Measurements from ENCODE around the gene BSN.

- TF ChIP-seq ZNF514 (tag by site-specific recombination; IDR thresholded peaks at IDR 0.05) = no peak
- TF ChIP-seq ZBTB21 (tag by site-specific recombination; IDR thresholded peaks at IDR 0.05) = no peak
- TF ChIP-seq ZNF837 (tag by site-specific recombination; IDR thresholded peaks at IDR 0.05) = no peak
- no peak for TF ChIP-seq CTCF (tag by site-specific recombination; IDR thresholded peaks at IDR 0.05)
- TF ChIP-seq, protein P1, sequence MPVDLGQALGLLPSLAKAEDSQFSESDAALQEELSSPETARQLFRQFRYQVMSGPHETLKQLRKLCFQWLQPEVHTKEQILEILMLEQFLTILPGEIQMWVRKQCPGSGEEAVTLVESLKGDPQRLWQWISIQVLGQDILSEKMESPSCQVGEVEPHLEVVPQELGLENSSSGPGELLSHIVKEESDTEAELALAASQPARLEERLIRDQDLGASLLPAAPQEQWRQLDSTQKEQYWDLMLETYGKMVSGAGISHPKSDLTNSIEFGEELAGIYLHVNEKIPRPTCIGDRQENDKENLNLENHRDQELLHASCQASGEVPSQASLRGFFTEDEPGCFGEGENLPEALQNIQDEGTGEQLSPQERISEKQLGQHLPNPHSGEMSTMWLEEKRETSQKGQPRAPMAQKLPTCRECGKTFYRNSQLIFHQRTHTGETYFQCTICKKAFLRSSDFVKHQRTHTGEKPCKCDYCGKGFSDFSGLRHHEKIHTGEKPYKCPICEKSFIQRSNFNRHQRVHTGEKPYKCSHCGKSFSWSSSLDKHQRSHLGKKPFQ (tag by site-specific recombination; IDR thresholded peaks at IDR 0.05) = no peak
- TF ChIP-seq, protein P2, sequence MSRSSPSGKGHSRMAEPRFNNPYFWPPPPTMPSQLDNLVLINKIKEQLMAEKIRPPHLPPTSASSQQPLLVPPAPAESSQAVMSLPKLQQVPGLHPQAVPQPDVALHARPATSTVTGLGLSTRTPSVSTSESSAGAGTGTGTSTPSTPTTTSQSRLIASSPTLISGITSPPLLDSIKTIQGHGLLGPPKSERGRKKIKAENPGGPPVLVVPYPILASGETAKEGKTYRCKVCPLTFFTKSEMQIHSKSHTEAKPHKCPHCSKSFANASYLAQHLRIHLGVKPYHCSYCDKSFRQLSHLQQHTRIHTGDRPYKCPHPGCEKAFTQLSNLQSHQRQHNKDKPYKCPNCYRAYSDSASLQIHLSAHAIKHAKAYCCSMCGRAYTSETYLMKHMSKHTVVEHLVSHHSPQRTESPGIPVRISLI (tag by site-specific recombination; IDR thresholded peaks at IDR 0.05) = no peak
These were observed 71.9 kb downstream of the BSN start for GRCh38 chr3:49626101-49626581.
